Measurements from ENCODE around the gene MUC5AC.

The MUC5AC gene

DNA sequence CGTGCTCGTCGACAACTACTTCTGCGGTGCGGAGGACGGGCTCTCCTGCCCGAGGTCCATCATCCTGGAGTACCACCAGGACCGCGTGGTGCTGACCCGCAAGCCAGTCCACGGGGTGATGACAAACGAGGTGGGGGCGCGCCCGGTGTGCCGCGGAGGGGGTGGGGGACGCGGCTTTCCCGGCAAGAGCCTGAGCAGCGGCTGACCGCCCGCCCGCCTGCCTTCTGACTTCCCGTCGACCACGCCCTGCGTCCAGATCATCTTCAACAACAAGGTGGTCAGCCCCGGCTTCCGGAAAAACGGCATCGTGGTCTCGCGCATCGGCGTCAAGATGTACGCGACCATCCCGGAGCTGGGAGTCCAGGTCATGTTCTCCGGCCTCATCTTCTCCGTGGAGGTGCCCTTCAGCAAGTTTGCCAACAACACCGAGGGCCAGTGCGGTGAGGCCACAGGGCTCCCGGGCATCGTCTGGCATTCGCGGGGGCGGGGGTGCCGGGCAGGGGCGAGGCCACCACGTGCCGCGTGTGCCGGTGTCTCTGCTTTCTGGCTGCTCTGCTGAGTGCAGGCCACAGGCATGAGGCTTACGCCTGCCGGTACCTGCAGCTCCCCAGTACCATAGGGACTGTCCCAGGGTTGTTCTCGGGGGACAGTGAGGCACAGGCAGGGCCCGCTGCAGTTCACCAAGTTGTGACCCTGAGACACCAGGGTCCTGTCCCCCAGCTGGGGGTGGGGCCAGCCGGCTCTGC lies 36.7 kb downstream of the MUC5AC start:
- no peaks in the 10 kb centered on the region for H3K36me3 ChIP-seq (ENCODE audit: control insufficient read depth, insufficient read depth, low read length)
- H3K9me3 ChIP-seq (ENCODE audit: control insufficient read depth, insufficient read depth, low read length) = no peaks in the 10 kb centered on the region
- H3K4me3 ChIP-seq (ENCODE audit: low read depth, low read length) = no peak overlapping the region
- H3K4me1 ChIP-seq (ENCODE audit: control insufficient read depth, insufficient read depth, low read length) = no peaks in the 10 kb centered on the region
- no peaks in the 10 kb centered on the region for H3K27me3 ChIP-seq (ENCODE audit: control insufficient read depth, insufficient read depth, low read length)
- H3K9ac ChIP-seq (ENCODE audit: low read depth, low read length) = no peak overlapping the region

DNA sequence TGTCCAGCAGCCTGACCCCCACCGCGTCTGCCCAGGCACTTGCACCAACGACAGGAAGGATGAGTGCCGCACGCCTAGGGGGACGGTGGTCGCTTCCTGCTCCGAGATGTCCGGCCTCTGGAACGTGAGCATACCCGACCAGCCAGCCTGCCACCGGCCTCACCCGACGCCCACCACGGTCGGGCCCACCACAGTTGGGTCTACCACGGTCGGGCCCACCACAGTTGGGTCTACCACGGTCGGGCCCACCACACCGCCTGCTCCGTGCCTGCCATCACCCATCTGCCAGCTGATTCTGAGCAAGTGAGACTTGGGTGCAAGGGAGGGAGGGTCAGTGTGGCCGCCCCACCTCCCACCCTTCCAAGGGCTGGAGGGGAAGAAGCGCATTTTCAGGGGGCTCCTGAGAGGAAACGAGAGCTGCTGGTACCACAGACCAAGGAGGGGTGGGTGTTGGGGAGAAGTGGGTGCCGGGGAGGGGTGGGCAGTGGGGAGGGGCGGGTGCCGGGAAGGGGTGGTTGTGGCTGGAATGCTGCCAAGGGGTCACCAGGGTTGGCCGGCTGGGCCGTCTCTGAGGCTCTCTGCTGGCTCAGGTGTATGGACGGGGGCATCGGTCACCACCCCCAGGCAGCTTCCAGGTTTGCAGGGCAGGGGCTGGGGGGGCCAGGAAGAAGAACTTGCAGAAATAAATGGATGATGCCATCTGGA lies 37.4 kb downstream of the MUC5AC start:
- Histone ChIP-seq H3K4me1 (ENCODE audit: control insufficient read depth, insufficient read depth, low read length) (no peaks in the 10 kb centered on the region), H3K36me3 (ENCODE audit: control insufficient read depth, insufficient read depth, low read length) (no peaks in the 10 kb centered on the region), H3K27me3 (ENCODE audit: control insufficient read depth, insufficient read depth, low read length) (no peaks in the 10 kb centered on the region), H3K9ac (ENCODE audit: low read depth, low read length) (no peak overlapping the region), H3K4me3 (ENCODE audit: low read depth, low read length) (no peak overlapping the region), H3K9me3 (ENCODE audit: control insufficient read depth, insufficient read depth, low read length) (no peaks in the 10 kb centered on the region)

GRCh38 chr11:1195682-1196515 lies 38.1 kb downstream of the MUC5AC start:
- no peaks in the 10 kb centered on the region for H3K27me3 ChIP-seq (ENCODE audit: control insufficient read depth, insufficient read depth, low read length)
- no peak overlapping the region for H3K4me3 ChIP-seq (ENCODE audit: low read depth, low read length)
- H3K36me3 ChIP-seq (ENCODE audit: control insufficient read depth, insufficient read depth, low read length) = no peaks in the 10 kb centered on the region

GRCh38 chr11:1196516-1197391 lies 39.0 kb downstream of the MUC5AC start:
- Histone ChIP-seq H3K36me3 (ENCODE audit: control insufficient read depth, insufficient read depth, low read length) (no peaks in the 10 kb centered on the region), H3K9me3 (ENCODE audit: control insufficient read depth, insufficient read depth, low read length) (no peaks in the 10 kb centered on the region), H3K4me3 (ENCODE audit: low read depth, low read length) (no peak overlapping the region), H3K4me1 (ENCODE audit: control insufficient read depth, insufficient read depth, low read length) (no peaks in the 10 kb centered on the region), H3K9ac (ENCODE audit: low read depth, low read length) (no peak overlapping the region), H3K27me3 (ENCODE audit: control insufficient read depth, insufficient read depth, low read length) (no peaks in the 10 kb centered on the region)

More at GRCh38 chr11:1195682-1196515, 38.1 kb downstream of the MUC5AC start:
- H3K9me3 ChIP-seq (ENCODE audit: control insufficient read depth, insufficient read depth, low read length) = no peaks in the 10 kb centered on the region
- no peaks in the 10 kb centered on the region for H3K4me1 ChIP-seq (ENCODE audit: control insufficient read depth, insufficient read depth, low read length)
- H3K9ac ChIP-seq (ENCODE audit: low read depth, low read length) = no peak overlapping the region

DNA sequence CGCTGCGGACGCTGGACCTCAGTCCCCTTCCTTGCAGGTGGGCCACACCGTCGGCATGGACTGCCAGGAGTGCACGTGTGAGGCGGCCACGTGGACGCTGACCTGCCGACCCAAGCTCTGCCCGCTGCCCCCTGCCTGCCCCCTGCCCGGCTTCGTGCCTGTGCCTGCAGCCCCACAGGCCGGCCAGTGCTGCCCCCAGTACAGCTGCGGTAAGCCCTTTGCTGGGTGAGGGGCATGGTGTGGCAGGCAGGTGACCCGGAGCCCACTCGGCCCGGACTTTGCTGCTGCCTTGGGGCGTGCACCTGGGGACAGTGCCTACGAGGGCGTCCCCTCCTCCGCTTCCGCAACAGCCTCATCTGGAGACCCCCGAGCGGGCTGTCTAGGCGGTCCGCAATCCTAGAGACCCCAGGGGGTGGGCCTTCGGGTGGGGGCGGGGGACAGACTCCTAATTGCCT lies 39.7 kb downstream of the MUC5AC start:
- Histone ChIP-seq H3K4me3 (ENCODE audit: low read depth, low read length) (no peak overlapping the region), H3K4me1 (ENCODE audit: control insufficient read depth, insufficient read depth, low read length) (no peaks in the 10 kb centered on the region), H3K9ac (ENCODE audit: low read depth, low read length) (no peak overlapping the region), H3K27me3 (ENCODE audit: control insufficient read depth, insufficient read depth, low read length) (no peaks in the 10 kb centered on the region), H3K9me3 (ENCODE audit: control insufficient read depth, insufficient read depth, low read length) (no peaks in the 10 kb centered on the region), H3K36me3 (ENCODE audit: control insufficient read depth, insufficient read depth, low read length) (no peaks in the 10 kb centered on the region)

DNA sequence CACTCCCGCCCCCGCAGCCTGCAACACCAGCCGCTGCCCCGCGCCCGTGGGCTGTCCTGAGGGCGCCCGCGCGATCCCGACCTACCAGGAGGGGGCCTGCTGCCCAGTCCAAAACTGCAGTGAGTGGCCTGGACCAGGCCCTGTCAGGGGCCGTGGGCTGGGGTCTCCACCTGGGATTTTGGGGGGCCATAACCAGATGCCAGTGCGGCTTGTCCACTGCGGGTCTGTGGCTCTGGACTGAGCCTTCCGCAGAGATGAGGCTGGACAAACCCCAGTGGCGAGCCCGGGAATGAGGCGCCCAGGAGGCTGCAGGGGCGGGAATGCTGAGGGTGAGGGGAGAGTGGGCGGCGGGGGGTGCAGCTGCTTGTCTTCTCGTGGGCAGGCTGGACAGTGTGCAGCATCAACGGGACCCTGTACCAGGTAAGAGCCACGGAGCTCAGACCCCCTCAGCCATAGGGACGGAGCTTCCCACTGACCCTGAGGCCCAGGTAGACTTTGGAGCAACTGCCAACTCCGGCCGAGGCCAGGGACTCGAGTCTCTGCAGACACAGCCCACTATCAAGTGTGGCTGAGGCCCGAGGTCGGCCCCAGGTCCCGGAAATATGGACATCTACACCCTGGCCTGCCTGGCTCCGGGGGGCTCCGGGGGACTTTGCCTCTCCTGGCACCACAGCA lies 40.3 kb downstream of the MUC5AC start:
- Histone ChIP-seq H3K9me3 (ENCODE audit: control insufficient read depth, insufficient read depth, low read length) (no peaks in the 10 kb centered on the region), H3K4me3 (ENCODE audit: low read depth, low read length) (no peak overlapping the region), H3K27me3 (ENCODE audit: control insufficient read depth, insufficient read depth, low read length) (no peaks in the 10 kb centered on the region), H3K4me1 (ENCODE audit: control insufficient read depth, insufficient read depth, low read length) (no peaks in the 10 kb centered on the region), H3K9ac (ENCODE audit: low read depth, low read length) (no peak overlapping the region), H3K36me3 (ENCODE audit: control insufficient read depth, insufficient read depth, low read length) (no peaks in the 10 kb centered on the region)

- no peak overlapping the region for H3K4me3 ChIP-seq (ENCODE audit: low read depth, low read length)
- no peaks in the 10 kb centered on the region for H3K27me3 ChIP-seq (ENCODE audit: control insufficient read depth, insufficient read depth, low read length)
- no peak overlapping the region for H3K9ac ChIP-seq (ENCODE audit: low read depth, low read length)
- H3K36me3 ChIP-seq (ENCODE audit: control insufficient read depth, insufficient read depth, low read length) = no peaks in the 10 kb centered on the region
- no peaks in the 10 kb centered on the region for H3K4me1 ChIP-seq (ENCODE audit: control insufficient read depth, insufficient read depth, low read length)
- no peaks in the 10 kb centered on the region for H3K9me3 ChIP-seq (ENCODE audit: control insufficient read depth, insufficient read depth, low read length)
Observed at GRCh38 chr11:1198561-1199240, 40.9 kb downstream of the MUC5AC start.

DNA sequence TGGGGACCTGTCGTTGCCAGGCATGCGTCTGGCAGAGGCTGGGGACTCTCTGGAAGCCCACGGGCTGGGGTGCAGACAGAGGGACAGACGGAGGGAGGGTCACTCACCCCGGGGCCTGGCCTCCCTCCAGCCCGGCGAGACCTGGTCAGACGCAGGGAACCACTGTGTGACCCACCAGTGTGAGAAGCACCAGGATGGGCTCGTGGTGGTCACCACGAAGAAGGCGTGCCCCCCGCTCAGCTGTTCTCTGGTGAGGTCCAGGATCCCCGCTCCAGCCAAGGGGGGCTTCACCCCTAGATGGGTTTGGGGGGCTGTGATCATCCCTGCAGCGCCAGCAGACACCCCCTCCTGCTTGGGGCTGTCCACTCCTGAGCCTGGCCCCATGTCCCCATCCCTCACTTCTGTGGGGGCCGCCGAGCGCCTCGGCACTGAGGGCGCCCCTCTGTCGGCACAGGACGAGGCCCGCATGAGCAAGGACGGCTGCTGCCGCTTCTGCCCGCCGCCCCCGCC lies 41.5 kb downstream of the MUC5AC start:
- H3K27me3 ChIP-seq (ENCODE audit: control insufficient read depth, insufficient read depth, low read length) = no peaks in the 10 kb centered on the region
- H3K4me3 ChIP-seq (ENCODE audit: low read depth, low read length) = no peak overlapping the region
- H3K4me1 ChIP-seq (ENCODE audit: control insufficient read depth, insufficient read depth, low read length) = no peaks in the 10 kb centered on the region
- no peak overlapping the region for H3K9ac ChIP-seq (ENCODE audit: low read depth, low read length)
- no peaks in the 10 kb centered on the region for H3K9me3 ChIP-seq (ENCODE audit: control insufficient read depth, insufficient read depth, low read length)
- no peaks in the 10 kb centered on the region for H3K36me3 ChIP-seq (ENCODE audit: control insufficient read depth, insufficient read depth, low read length)

- Histone ChIP-seq H3K9ac (ENCODE audit: low read depth, low read length) (no peak overlapping the region), H3K4me3 (ENCODE audit: low read depth, low read length) (no peak overlapping the region), H3K4me1 (ENCODE audit: control insufficient read depth, insufficient read depth, low read length) (no peaks in the 10 kb centered on the region), H3K9me3 (ENCODE audit: control insufficient read depth, insufficient read depth, low read length) (no peaks in the 10 kb centered on the region), H3K36me3 (ENCODE audit: control insufficient read depth, insufficient read depth, low read length) (no peaks in the 10 kb centered on the region), H3K27me3 (ENCODE audit: control insufficient read depth, insufficient read depth, low read length) (no peaks in the 10 kb centered on the region)
Observed at GRCh38 chr11:1199751-1200610, 42.2 kb downstream of the MUC5AC start.

Data from iPS-15b (cell line).